NCI-H1930 (cell line): ENCODE measurements around the gene PER1.

Source experiments
- DNase-seq, 2 experiments: peaks; one replicate each; lab custom pipeline; 2025; lab: John Stamatoyannopoulos, UW

PER1 gene

DNA sequence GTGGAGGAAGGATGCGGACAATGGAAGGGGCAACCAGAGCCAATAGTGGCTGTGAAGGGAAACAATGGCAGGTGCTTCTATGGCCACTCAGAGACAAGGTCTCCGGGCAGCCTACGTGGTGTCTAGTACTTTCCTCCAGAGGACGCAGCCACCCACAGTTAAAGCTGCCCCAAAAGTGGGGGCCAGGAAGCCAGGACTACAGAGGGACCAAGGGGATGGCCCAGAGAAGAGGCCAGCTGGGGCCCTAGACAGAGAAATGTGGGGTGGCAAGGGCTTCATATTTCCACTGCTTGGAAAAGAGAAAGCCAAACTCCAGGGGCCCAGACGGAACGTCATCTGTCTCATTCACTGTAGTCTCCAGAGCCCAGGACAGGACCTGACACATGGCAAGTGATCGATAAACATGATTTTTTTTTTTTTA lies 837 bp upstream of the PER1 start:
- DNase-seq = no peak

- DNase-seq = no peak
Observed at GRCh38 chr17:8151641-8152111, 528 bp downstream of the PER1 start.

DNA sequence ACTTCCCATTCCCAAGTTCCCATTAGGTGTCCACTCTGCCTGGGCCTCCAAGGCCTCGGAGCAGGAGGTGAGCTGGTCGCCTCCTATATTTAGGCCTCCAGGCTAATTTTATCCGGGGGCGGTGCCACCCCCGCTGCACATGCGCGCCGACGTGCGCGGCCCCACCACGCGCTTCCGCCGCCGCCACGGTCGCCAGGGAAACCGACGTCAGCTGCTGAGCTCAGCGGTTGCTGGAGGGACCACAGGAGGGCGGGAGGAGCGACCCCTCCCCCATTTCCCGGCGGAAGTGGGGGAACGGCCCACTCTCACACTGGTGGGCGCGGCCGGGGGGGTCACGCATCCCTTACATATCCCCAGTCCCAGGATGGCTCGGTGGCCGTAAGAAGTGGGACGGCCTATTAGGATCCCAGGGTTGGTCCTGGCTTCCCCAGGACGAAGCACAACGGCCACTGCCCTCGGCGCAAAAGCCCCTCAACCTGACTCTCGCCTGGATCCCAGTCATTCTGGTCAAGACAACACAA lies 1.0 kb downstream of the PER1 start:
- peak; percentile 78 to 87 for DNase-seq

- no peak for DNase-seq
Observed at GRCh38 chr17:8150194-8151119, 1.7 kb downstream of the PER1 start.

- DNase-seq = no peak
Observed at GRCh38 chr17:8149419-8150193, 2.6 kb downstream of the PER1 start.

DNA sequence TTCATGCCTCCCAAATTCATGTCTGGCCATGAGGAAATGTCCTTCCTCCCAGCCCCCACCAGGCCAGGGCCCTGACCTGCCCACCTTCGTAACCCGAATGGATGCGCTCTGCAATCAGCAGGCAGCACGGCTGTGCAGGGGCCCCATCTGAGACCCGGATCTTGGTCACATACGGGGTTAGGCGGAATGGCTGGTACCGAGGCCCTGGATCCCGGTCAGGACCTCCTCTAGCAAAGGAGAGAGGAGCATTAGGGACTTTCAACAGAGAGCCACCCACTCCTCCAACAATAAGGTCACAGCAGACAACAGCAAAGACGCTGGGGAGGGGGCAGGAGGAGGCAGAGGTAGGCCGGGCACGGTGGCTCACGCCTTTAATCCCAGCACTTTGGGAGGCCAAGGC lies 3.6 kb downstream of the PER1 start:
- no peak for DNase-seq

DNA sequence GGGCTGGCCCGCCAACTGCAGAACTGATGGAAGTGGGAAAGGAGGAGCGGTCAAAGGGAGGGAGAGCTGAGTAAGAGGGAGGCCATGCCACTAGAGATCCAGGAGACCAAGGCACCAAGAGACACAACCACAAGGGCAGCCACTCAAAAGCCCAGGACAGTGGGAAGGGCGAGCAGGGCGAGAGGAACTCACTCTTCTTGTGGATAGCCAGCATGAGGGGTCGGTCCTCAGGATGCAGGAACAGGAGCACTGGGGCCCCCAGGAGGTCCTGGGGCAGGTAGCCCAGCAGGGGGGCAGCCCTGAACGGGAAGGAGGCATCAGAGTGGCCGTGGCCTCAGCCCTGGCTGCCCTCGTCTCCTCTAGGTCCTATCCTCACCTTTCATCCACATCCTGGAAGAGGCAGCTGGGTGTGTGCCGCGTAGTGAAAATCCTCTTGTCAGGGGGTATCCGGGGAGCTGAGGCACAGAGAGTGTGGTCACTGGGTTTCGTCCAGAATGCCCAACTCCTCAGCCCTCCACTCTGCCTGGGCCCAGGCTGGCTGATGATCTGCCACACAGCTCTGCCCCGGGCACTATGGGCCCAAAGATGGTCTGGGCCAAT lies 4.3 kb downstream of the PER1 start:
- no peak for DNase-seq

GRCh38 chr17:8147141-8147804 lies 4.9 kb downstream of the PER1 start:
- DNase-seq = no peak

DNA sequence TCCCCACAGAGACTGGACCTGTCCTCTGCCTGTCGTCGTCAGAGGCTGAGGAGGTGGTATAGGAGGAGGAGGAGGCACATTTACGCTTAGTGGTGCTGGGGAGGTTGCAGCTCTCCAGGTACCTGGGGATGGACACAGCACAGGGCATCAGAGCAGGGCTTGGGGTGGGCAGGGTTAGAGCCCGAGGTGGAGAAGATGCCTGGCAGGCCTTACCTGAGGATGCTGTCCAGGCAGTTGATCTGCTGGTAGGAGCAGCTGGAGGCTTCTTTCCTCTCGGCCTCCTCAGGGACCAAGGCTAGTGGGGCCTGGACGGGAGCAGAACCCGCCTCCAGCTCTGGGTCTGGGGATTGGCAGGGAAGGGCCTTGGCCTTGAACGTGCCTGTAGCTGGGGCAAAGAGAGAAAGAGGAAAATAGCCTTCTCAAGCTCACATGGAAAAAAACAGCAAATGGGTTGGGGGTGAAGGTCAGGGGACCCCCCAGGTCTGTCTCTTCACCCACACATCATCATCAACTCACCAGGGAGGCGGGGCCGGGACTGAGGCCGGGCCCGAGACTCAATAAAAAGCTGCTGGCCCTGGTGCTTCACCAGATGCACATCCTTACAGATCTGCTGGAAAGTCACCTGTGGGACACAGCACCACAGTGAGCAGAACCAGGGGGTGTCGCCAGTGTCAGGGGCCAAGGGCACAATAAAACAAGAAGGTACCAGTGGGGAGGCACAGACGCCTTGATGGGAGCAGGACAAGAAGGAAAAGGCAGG lies 5.6 kb downstream of the PER1 start:
- DNase-seq = no peak

GRCh38 chr17:8145811-8146210 lies 6.4 kb downstream of the PER1 start:
- DNase-seq = no peak

DNA sequence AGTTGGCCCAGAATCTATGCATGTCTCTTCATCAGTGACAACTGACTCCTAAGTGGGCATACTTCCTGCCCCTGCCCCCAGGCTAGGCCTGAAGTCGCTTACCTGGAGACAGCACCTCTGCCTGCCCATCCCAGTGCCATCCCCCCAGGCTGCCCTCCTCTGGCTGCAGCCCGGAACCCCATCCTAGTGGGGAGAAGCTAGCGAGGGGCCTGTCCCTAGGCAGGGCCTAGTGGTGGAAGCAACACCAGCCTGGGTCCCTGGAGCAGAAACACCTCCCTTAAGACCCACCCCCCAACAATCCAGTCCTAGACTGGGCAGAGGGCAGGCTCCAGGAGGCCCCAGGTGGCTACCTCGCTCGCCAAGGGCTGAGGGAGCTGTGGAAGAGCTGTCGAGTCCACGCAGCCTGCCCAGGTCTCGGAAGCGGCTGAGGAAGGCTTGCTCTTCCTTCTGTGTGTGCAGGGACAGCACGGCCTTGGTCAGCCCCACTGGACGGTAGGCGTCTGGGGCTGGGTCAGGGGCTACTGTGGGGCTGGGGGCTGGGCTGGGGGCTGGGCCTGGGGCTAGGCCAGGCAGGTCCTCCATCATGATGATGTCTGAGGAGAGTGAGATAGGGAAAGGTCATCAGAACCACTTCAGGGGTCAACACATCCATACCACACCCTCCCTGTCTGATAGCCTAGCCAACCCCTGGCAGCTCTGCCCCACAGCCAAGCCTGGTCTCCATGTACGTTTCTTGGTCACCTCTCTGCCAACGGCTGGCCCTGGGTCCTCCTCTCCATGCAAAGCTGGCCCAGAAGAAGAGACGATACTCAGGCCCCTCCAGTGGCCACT lies 7.6 kb downstream of the PER1 start:
- DNase-seq = no peak

DNA sequence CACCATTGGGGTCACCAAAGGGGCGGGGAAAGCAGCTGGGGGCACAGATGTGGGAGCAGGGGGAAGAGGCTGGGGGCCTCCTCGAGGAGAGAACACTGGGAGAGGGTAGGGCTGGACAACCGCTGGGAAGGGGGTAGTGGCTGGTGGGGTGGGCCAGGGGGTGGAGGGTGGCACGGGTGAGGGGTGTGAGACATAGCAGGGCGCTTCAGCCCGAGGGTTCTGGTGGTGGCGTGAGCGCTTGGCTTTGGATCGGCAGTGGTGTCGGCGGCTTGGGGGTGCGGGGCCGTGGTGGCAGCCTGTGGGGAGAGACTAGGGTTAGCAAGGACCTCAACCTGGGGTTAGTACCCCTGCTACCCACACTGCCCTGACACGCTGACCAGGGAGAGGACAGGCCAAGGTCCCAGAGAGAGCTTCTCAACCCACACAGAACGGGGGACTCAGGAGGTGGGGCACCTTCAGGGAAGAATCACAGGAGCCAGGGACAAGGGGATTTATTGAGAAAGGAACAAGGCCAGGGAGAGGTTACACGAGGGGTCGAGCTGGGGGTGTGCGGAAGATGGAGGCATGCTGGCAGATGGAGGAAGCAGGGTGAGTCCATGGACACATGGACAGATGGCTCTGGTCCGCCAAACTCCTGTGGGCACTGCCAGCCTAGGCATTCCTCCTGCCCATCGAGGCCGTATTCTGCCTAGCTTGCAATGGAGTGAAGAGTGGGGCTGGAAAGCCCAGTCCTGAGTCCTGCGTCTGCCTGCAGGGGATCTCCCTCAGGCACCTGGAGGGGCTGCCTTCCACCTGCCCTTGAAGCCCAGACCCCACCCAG lies 8.4 kb downstream of the PER1 start:
- no peak for DNase-seq

DNA sequence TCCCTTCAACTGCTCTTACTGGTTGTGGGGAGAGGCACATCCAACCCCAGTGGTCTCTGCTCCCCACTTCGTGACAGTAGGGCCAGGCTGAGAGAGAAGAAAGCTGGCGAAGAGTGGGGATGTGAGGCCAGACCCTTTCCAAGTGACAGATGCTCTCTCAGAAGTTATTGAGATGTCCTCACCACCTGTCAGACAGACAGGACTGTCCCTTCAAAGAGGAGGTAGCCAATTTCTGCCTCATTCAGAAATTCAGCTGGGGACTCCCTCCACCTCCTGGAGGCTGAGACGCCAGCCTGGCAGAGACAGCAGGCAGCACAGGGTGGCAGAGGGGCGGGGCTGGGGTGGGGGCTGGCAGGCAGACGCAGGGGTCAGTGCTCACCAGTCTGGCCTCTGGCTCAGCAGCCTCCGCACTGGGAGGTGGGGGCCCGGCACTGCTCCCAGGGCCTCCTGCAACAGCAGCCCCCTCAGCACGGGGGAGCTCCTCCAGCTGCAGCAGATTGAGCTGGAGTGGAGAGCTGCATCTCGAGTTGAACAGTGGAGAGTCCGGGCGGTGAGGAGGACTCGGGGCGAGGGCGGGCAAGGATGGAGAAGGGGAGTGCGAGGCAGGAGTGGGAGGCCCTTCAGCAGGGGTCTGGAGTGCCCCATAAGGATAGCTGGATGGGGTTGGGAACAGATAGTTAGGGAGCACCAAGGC lies 9.2 kb downstream of the PER1 start:
- DNase-seq = no peak

GRCh38 chr17:8142158-8142886 lies 9.9 kb downstream of the PER1 start:
- no peak for DNase-seq

DNA sequence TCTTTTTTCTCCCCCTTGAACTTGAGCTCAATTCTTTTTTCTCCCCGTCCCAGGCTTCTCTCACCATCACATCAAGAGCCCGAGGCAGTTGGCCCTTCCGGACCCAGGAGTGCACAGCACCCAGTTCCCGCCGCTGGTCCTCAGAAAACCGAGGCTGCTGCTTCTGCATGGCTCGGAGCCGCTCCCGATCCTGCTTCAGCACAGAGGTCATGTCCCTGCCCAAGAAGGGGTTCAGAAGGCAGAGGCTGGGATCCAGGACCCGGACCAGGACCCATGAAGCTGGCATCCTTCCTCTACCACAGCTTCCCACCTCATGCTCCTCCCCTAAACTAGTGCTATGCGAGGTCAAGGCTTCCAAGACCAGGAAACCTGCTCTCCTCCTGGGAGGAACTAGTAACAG lies 10.5 kb downstream of the PER1 start:
- DNase-seq = no peak

GRCh38 chr17:8141045-8141444 lies 11.2 kb downstream of the PER1 start:
- no peak for DNase-seq

- no peak for DNase-seq
Observed at GRCh38 chr17:8140065-8141029, 11.9 kb downstream of the PER1 start.
